HCT116 (cell line): ENCODE results near the gene TMEM201. TPM values are rescaled to one million over a fixed set of nuclear protein-coding genes. Genes with fewer than 3 reads are reported as not detected.

Experiments
- ATAC-seq: fragments of 200-7000 bp; cut with Tn5 transposase; 2 replicates; pipeline ENCODE4 v1.9.1; 2020; ENCODE audit warnings: mild to moderate bottlenecking, moderate library complexity
- BruUV-seq: library from RNA; stranded (reverse); fragments of 400-500 nt; replicated peaks from 2 replicates; lab custom pipeline; 2021; lab: Mats Ljungman, UMichigan
- CTCF ChIA-PET: fragments of 300-600 bp; sonication (Branson Sonifier 250); formaldehyde crosslinking; loops from one replicate; lab custom pipeline; 2021; ENCODE audit warnings: antibody characterized with exemption; lab: Charles Lee
- POLR2A ChIA-PET: fragments of 300-600, 350-600 bp; sonication (Branson Sonifier 250); formaldehyde crosslinking; loops from one replicate; lab custom pipeline; 2021; ENCODE audit warnings: antibody characterized with exemption; lab: Charles Lee
- RAD21 ChIA-PET, 2 experiments: fragments of 300-600 bp; sonication (Branson Sonifier 250); formaldehyde crosslinking; loops; one replicate each; lab custom pipeline; 2023; ENCODE audit warnings: low total read pairs in 2 of 2; ENCODE audit not compliant: uncharacterized antibody in 2 of 2, unreplicated experiment in 2 of 2, low non-redundant PET in 1 of 2; lab: Charles Lee
- DNase-seq: peaks from one replicate; pipeline ENCODE4 v3.0.0-alpha.2; 2010; ENCODE audit warnings: low read depth, low spot score
- H2AFZ ChIP-seq: fragments of 200-600 bp; shearing (Covaris generic), sonication (generic); 2 replicates; pipeline ENCODE4 v1.6.1; 2017; ENCODE audit warnings: low read depth, mixed run types, mixed read lengths, antibody characterized with exemption, low read length; ENCODE audit not compliant: poor library complexity, severe bottlenecking
- H3K27ac ChIP-seq: 2 replicates; pipeline ENCODE4 v1.5.1; 2012; ENCODE audit warnings: low read depth, low read length
- H3K27me3 ChIP-seq: fragments of 200-600 bp; sonication (generic); 2 replicates; pipeline ENCODE4 v1.6.1; 2016; ENCODE audit warnings: mixed run types, low read length, mixed read lengths; ENCODE audit not compliant: insufficient read depth
- H3K36me3 ChIP-seq, 2 experiments: fragments of 200-500 bp in 1 of 2; fragments of 200-600 bp in 1 of 2; sonication (Bioruptor generic) in 1 of 2; sonication (generic) in 1 of 2; 2 replicates each; pipeline versions ENCODE4 v1.5.1 to v1.6.1; 2014 to 2016; ENCODE audit warnings: low read length in 2 of 2, inconsistent platforms in 1 of 2, mixed read lengths in 1 of 2, mixed run types in 1 of 2; ENCODE audit not compliant: insufficient read depth in 2 of 2, control insufficient read depth in 1 of 2
- H3K4me1 ChIP-seq, 2 experiments: fragments of 200-600 bp in 1 of 2; sonication (generic) in 1 of 2; 2 replicates each; pipeline versions ENCODE4 v1.5.1 to v1.6.1; 2012 to 2017; ENCODE audit warnings: low read length in 2 of 2, inconsistent platforms in 1 of 2, mild to moderate bottlenecking in 1 of 2, mixed read lengths in 1 of 2, mixed run types in 1 of 2, moderate library complexity in 1 of 2; ENCODE audit not compliant: insufficient read depth in 2 of 2, control insufficient read depth in 1 of 2
- H3K4me2 ChIP-seq: fragments of 200-600 bp; sonication (generic); 2 replicates; pipeline ENCODE4 v1.6.1; 2017; ENCODE audit warnings: mixed run types, low read length, mixed read lengths
- H3K4me3 ChIP-seq, 2 experiments: fragments of 200-600 bp in 1 of 2; sonication (generic) in 1 of 2; replicated peaks in 1 of 2; 2 replicates each; pipeline ENCODE4 v1.5.1; 2011 to 2016; ENCODE audit warnings: low read length in 2 of 2, control low read depth in 1 of 2, low read depth in 1 of 2, mild to moderate bottlenecking in 1 of 2, mixed read lengths in 1 of 2, mixed run types in 1 of 2
- H3K79me2 ChIP-seq: fragments of 200-600 bp; sonication (generic); 2 replicates; pipeline ENCODE4 v1.6.1; 2017; ENCODE audit warnings: mild to moderate bottlenecking, mixed run types, low read length, moderate library complexity, mixed read lengths; ENCODE audit not compliant: insufficient read depth
- H3K9ac ChIP-seq: fragments of 200-600 bp; sonication (generic); 2 replicates; pipeline ENCODE4 v1.6.1; 2016; ENCODE audit warnings: low read length, mixed read lengths
- H3K9me2 ChIP-seq: fragments of 200-600 bp; sonication (generic), shearing (Covaris generic); 2 replicates; pipeline ENCODE4 v1.6.1; 2017; ENCODE audit warnings: mixed run types, mild to moderate bottlenecking, moderate library complexity; ENCODE audit not compliant: insufficient read depth
- H3K9me3 ChIP-seq, 2 experiments: fragments of 200-500 bp in 1 of 2; fragments of 200-600 bp in 1 of 2; sonication (Bioruptor generic) in 1 of 2; sonication (generic) in 1 of 2; 2 replicates each; pipeline ENCODE4 v1.6.1; 2014 to 2017; ENCODE audit warnings: low read length in 2 of 2, mixed read lengths in 2 of 2, inconsistent platforms in 1 of 2, low read depth in 1 of 2, mild to moderate bottlenecking in 1 of 2, mixed run types in 1 of 2, moderate library complexity in 1 of 2; ENCODE audit not compliant: control insufficient read depth in 1 of 2, insufficient read depth in 1 of 2
- H4K20me1 ChIP-seq: fragments of 200-600 bp; sonication (generic), shearing (Covaris generic); 2 replicates; pipeline ENCODE4 v1.6.1; 2017; ENCODE audit warnings: mixed run types, mild to moderate bottlenecking, moderate library complexity; ENCODE audit not compliant: insufficient read depth
- CBX3 ChIP-seq: IDR thresholded peaks from 2 replicates; pipeline ENCODE4 v1.6.1; 2012; ENCODE audit warnings: low read depth
- CEBPB ChIP-seq: IDR thresholded peaks from 2 replicates; pipeline ENCODE4 v1.6.1; 2012; ENCODE audit warnings: low read depth
- EGR1 ChIP-seq: IDR thresholded peaks from 2 replicates; pipeline ENCODE4 v1.6.1; 2012; ENCODE audit warnings: low read depth
- EZH2 ChIP-seq: fragments of 200-600 bp; sonication (generic); IDR thresholded peaks from 2 replicates; pipeline ENCODE4 v1.6.1; 2017; ENCODE audit warnings: antibody characterized with exemption, mixed run types
- EZH2phosphoT487 ChIP-seq: fragments of 200-600 bp; IDR thresholded peaks from 2 replicates; pipeline ENCODE4 v1.6.1; 2018; ENCODE audit warnings: antibody characterized with exemption, borderline replicate concordance
- JUND ChIP-seq: IDR thresholded peaks from 2 replicates; pipeline ENCODE4 v1.6.1; 2012
- RAD21 ChIP-seq: IDR thresholded peaks from 2 replicates; pipeline ENCODE4 v1.6.1; 2012; ENCODE audit warnings: low read depth, mild to moderate bottlenecking
- SIN3A ChIP-seq: IDR thresholded peaks from 2 replicates; pipeline ENCODE4 v1.6.1; 2012; ENCODE audit warnings: low read depth
- SP1 ChIP-seq: IDR thresholded peaks from 2 replicates; pipeline ENCODE4 v1.6.1; 2012; ENCODE audit warnings: low read depth
- YY1 ChIP-seq: IDR thresholded peaks from 2 replicates; pipeline ENCODE4 v1.6.1; 2011; ENCODE audit warnings: low read length, low read depth, moderate library complexity, mild to moderate bottlenecking; ENCODE audit not compliant: insufficient replicate concordance; ENCODE audit errors: extremely low read depth
- intact Hi-C: fragments of 100-400 bp; cut with micrococcal nuclease; formaldehyde crosslinking; loops from 2 replicates; pipeline ENCODE4 v1.10.0; 2022
- total RNA-seq: library from RNA; stranded (reverse); gene quantifications from one replicate; pipeline ENCODE4 v1.2.1, GENCODE V29; 2021; ENCODE audit not compliant: unreplicated experiment
- TF ChIP-seq, protein P1 (sequence below), 3 experiments: fragments of 200-600 bp in 1 of 3; sonication (generic) in 1 of 3; IDR thresholded peaks in 2 of 3; conservative IDR thresholded peaks in 1 of 3; 2 replicates each; pipeline ENCODE4 v1.5.1; 2012 to 2017; ENCODE audit warnings: low read depth in 2 of 3, low read length in 2 of 3, antibody characterized with exemption in 1 of 3, borderline replicate concordance in 1 of 3, control low read depth in 1 of 3, mild to moderate bottlenecking in 1 of 3, mixed read lengths in 1 of 3, mixed run types in 1 of 3, moderate library complexity in 1 of 3; ENCODE audit not compliant: insufficient read depth in 1 of 3
- TF ChIP-seq, protein P2 (sequence below): IDR thresholded peaks from 2 replicates; pipeline ENCODE4 v1.6.1; 2012

The TMEM201 gene
- total RNA-seq, 1 experiment from 2014 or later, result 27.6 TPM

DNA sequence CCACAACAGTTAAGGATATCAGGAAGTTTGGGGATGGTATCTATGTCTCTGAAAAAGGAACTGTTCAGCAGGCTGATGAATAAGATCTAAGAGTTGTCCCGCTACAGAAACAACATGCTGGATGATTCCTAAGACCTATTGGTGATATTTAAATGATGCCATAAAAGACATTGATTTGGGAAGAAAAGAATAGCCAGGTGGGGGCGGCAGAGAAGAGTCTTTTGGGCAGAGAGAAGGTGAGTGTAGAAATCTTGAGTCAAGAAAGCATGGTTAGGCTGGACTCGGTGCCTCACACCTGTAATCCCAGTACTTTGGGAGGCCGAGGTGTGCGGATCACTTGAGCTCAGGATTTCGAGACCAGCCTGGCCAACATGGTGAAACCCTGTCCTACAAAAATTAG lies 11.8 kb upstream of the TMEM201 start:
- H3K4me2 ChIP-seq, result no peak overlapping the region
- intact Hi-C loops, result no loop called here
- H3K9ac ChIP-seq, result no peak overlapping the region
- DNase-seq (no peak), ATAC-seq (peak; percentile 42; the same call in 1 of the 2 replicates)
- H3K27ac ChIP-seq, result no peak overlapping the region
- ChIA-PET POLR2A (no interaction called here), CTCF (no interaction called here), RAD21 (no interaction called here)
- TF ChIP-seq EZH2 (no peak), CBX3 (no peak), JUND (no peak), CEBPB (no peak)
- TF ChIP-seq, protein P1, sequence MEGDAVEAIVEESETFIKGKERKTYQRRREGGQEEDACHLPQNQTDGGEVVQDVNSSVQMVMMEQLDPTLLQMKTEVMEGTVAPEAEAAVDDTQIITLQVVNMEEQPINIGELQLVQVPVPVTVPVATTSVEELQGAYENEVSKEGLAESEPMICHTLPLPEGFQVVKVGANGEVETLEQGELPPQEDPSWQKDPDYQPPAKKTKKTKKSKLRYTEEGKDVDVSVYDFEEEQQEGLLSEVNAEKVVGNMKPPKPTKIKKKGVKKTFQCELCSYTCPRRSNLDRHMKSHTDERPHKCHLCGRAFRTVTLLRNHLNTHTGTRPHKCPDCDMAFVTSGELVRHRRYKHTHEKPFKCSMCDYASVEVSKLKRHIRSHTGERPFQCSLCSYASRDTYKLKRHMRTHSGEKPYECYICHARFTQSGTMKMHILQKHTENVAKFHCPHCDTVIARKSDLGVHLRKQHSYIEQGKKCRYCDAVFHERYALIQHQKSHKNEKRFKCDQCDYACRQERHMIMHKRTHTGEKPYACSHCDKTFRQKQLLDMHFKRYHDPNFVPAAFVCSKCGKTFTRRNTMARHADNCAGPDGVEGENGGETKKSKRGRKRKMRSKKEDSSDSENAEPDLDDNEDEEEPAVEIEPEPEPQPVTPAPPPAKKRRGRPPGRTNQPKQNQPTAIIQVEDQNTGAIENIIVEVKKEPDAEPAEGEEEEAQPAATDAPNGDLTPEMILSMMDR (IDR thresholded peaks at IDR 0.05 in 2 of 3, conservative IDR thresholded peaks at IDR 0.05 in 1 of 3; ENCODE audit: borderline replicate concordance in 1 of 3, insufficient read depth in 1 of 3, low read depth in 2 of 3, low read length in 2 of 3), result 0 out of 6 replicates have a peak, but pooled peaks of 1 of the 3 experiments have one; percentile 11
- no peaks in the 10 kb centered on the region for H3K9me3 ChIP-seq
- no peaks in the 10 kb centered on the region for H3K4me1 ChIP-seq
- no peaks in the 10 kb centered on the region for H3K27me3 ChIP-seq
- H4K20me1 ChIP-seq, result no peaks in the 10 kb centered on the region
- peaks cover 6% of the 10 kb centered on the region; the same call in 1 of the 2 replicates for H3K79me2 ChIP-seq
- no peak overlapping the region for H3K4me3 ChIP-seq
- H2AFZ ChIP-seq, result no peak overlapping the region
- H3K36me3 ChIP-seq, result peaks cover 8 to 24% of the 10 kb centered on the region in 2 experiments; a peak in 2 of 4 replicates
- H3K9me2 ChIP-seq, result no peaks in the 10 kb centered on the region
- BruUV-seq, result no TSS peak

DNA sequence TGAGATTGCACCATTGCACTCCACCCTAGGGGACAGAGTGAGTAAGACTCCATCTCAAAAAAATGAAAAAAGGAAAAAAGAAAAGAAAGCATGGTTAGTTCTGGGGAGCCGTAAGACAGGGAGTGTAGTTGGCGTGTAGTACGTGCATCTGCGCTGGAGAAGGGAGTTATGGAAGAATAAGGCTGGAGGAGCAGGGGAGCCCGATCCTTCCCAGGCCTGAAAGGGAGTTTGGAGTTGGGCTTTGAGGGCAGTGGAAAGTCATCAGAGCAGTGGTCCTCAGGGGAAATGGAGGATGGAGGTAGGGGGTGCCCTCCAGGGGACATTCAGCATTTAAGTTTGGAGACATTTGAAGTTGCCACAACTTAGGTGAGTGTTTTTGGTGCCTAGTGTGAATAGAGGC lies 11.3 kb upstream of the TMEM201 start:
- ATAC-seq (peak; percentile 25; the same call in 1 of the 2 replicates), DNase-seq (no peak)
- Histone ChIP-seq H3K9ac (no peak overlapping the region), H2AFZ (no peak overlapping the region), H4K20me1 (no peaks in the 10 kb centered on the region), H3K36me3 (peaks cover 8 to 24% of the 10 kb centered on the region in 2 experiments; a peak in 3 of 4 replicates), H3K4me2 (no peak overlapping the region), H3K4me3 (no peak overlapping the region), H3K9me3 (no peaks in the 10 kb centered on the region), H3K79me2 (peaks cover 6% of the 10 kb centered on the region; the same call in 1 of the 2 replicates), H3K27me3 (no peaks in the 10 kb centered on the region), H3K4me1 (no peaks in the 10 kb centered on the region), H3K27ac (no peak overlapping the region), H3K9me2 (no peaks in the 10 kb centered on the region)
- BruUV-seq, result no TSS peak
- TF ChIP-seq YY1 (no peak), RAD21 (no peak), SIN3A (no peak), EZH2phosphoT487 (no peak), SP1 (no peak), EGR1 (no peak)
- TF ChIP-seq, protein P1 (IDR thresholded peaks at IDR 0.05 in 2 of 3, conservative IDR thresholded peaks at IDR 0.05 in 1 of 3; ENCODE audit: borderline replicate concordance in 1 of 3, insufficient read depth in 1 of 3, low read depth in 2 of 3, low read length in 2 of 3), result no peak
- TF ChIP-seq, protein P2, sequence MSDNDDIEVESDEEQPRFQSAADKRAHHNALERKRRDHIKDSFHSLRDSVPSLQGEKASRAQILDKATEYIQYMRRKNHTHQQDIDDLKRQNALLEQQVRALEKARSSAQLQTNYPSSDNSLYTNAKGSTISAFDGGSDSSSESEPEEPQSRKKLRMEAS, result no peak
- ChIA-PET POLR2A (no interaction called here), RAD21 (no interaction called here), CTCF (no interaction called here)
- intact Hi-C loops, result no loop called here
